ENCODE data around the gene ZCCHC7.
"Not testable (repeated sequence)": the region's sequence is repeated elsewhere in the genome, so short reads cannot be mapped to it uniquely, and the experiment has no call there.

ZCCHC7 gene

DNA sequence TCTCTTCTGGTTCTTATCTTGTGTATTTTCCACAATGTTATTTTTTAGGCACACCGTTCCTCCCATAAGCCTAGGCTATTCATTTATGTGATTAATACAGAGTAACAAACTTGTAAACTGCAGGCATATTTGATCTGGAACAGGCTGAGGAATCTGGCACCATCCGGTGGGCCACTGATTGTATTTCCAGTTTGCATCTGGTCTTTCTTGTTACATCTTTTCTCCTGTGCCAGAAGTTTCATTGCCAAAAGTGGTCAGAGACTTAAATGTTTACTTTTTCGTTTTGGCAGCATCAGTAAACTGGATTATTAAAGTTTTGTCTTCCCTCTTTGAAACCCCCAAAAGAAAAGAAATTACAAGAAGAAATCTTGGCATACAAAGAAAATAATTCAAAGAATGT is 17.9 kb upstream of the ZCCHC7 start:
- Mint-ChIP-seq H3K4me3 (no peak overlapping the region), H3K36me3 (peaks cover 5% of the 10 kb centered on the region), H3K27ac (no peak overlapping the region), H3K4me1 (peaks cover 22% of the 10 kb centered on the region), H3K27me3 (peaks cover 8% of the 10 kb centered on the region), H3K9me3 (peaks cover 1% of the 10 kb centered on the region)
- CTCF ChIA-PET = no interaction called here
- no peak for DNase-seq

DNA sequence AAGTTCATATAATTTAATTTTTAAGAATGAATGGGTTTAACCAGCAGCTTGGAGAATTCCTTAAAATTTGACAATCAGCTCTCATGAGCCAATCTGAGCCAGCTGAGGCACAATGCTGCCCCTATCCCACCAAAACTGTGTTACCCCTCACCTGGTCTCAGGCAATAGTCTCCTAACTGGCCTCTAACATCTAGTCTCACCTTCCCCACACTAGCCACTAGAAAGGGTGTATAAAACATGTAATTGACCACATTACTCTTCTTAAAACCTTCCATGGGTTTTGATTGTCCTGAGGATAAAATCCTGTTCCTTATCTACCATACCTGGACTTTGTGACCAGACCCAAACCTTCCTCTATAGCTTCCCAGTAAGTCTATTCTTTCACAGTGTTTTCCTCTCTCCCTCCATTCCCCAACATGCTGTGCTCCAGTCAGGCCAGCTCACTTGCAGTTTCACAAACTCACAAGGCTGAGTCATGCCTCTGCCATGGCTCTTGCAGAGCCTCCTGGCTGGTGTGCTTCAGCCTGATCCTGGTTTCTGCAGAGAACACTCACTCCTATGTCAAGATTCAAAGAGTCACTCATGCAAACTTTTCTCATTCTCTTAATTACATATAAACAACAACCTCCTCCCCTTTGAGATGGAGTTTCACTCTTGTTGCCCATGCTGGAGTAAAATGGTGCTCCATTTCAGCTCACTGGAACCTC is 16.0 kb upstream of the ZCCHC7 start:
- Mint-ChIP-seq H3K4me3 (no peak overlapping the region), H3K27me3 (no peaks in the 10 kb centered on the region), H3K36me3 (peaks cover 14% of the 10 kb centered on the region), H3K9me3 (peaks cover 8% of the 10 kb centered on the region), H3K4me1 (peaks cover 31% of the 10 kb centered on the region), H3K27ac (no peak overlapping the region)
- CTCF ChIA-PET = no interaction called here
- no peak for DNase-seq

DNA sequence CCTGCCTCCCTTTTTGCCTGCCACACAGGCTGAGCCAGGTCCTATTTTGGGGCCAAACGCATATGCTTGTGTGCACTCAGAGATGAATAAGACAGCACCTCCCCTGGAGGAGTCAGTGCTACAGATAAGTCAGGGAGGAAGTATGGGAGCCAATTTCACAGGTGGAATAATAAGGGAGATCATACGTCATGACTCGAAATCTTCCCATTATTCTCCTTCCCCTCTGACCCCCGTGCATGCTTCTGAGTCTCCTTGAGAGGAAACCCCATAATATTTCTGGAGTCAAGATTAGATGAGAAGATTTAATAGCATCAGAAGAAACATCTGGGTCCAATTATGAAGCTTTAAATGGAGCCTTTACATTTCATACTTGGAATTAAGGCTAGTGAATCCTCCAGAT is 15.1 kb upstream of the ZCCHC7 start:
- no peak overlapping the region for H3K27ac Mint-ChIP-seq
- peaks cover 8% of the 10 kb centered on the region for H3K9me3 Mint-ChIP-seq
- H3K36me3 Mint-ChIP-seq = peaks cover 14% of the 10 kb centered on the region
- DNase-seq = no peak
- peaks cover 31% of the 10 kb centered on the region for H3K4me1 Mint-ChIP-seq
- no peak overlapping the region for H3K4me3 Mint-ChIP-seq
- CTCF ChIA-PET = no interaction called here
- no peaks in the 10 kb centered on the region for H3K27me3 Mint-ChIP-seq

DNA sequence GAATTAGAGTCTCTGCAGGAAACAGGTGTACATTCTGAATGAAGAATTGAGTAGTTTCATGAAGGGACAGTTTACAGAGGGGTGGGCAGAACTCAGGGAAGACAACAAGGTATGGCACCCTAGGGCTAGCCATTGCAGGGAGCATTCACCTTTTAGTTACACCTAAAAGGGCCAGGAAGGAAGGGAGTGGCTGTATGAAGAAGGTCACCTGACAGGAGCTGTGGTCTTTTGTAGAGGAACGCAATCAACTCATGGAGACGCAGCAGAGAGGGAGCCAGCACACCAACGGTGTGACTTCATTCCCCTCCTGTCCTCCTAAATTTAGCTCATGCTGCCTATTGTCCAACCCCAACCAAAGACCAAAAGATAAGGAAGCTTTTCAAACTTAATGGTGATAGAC is 12.7 kb upstream of the ZCCHC7 start:
- H3K27ac Mint-ChIP-seq = peak overlapping the region; percentile 71
- peaks cover 11% of the 10 kb centered on the region for H3K27me3 Mint-ChIP-seq
- peaks cover 8% of the 10 kb centered on the region for H3K9me3 Mint-ChIP-seq
- H3K36me3 Mint-ChIP-seq = peaks cover 14% of the 10 kb centered on the region
- peaks cover 31% of the 10 kb centered on the region for H3K4me1 Mint-ChIP-seq
- peak overlapping the region; percentile 24 for H3K4me3 Mint-ChIP-seq
- peak; percentile 34 for DNase-seq
- CTCF ChIA-PET = interaction anchor here (1.1 kb wide), 1 partner anchor 10 kb away, joined by 3 read pairs; no protein-coding TSS in a partner anchor

DNA sequence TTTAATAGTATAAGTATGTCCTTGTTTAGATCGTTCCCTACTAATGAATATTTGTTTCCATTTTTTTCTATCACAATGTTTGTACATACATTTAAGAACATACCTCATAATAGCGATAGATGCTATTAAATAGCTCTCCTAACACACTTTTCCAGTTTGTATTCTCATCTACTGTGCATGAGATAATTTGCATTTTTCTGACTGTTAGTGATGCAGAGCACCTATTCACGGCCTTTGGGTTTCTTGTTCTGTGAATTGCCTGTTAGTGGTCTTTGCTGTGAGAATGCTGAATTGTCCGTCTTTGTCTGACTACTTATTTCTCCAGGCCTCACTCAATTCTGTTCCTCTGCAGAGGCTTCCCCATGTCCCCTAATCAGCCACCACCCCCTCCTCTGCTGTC is 5.9 kb upstream of the ZCCHC7 start:
- H3K27ac Mint-ChIP-seq, H3K9me3 Mint-ChIP-seq, CTCF ChIA-PET, H3K4me3 Mint-ChIP-seq, DNase-seq, H3K36me3 Mint-ChIP-seq, H3K4me1 Mint-ChIP-seq: not testable (repeated sequence)
- peaks cover 17% of the 10 kb centered on the region for H3K27me3 Mint-ChIP-seq

DNA sequence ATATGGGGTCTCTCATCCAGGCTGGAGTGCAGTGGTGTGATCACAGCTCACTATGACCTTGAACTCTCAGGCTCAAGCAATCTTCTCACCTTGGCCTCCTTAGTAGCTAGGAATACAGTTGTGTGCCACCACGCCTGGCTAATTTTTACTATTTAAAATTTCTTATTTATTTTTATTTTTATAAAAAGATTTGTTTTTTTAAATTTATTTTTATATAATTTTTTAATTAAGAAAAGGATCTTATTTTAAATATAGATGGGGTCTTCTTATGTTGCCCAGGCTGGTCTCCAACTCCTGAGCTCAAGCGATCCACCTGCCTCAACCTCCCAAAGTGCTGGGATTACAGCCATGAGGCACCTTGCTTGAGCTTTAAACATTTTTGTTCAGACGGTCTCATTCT is 2.4 kb upstream of the ZCCHC7 start:
- Mint-ChIP-seq H3K27ac (no peak overlapping the region), H3K9me3 (peaks cover 6% of the 10 kb centered on the region), H3K27me3 (peaks cover 7% of the 10 kb centered on the region), H3K4me1 (peaks cover 23% of the 10 kb centered on the region), H3K36me3 (peaks cover 8% of the 10 kb centered on the region), H3K4me3 (no peak overlapping the region)
- CTCF ChIA-PET = interaction anchor here (1.1 kb wide), 1 partner anchor 10 kb away, joined by 3 read pairs; no protein-coding TSS in a partner anchor
- no peak for DNase-seq

DNA sequence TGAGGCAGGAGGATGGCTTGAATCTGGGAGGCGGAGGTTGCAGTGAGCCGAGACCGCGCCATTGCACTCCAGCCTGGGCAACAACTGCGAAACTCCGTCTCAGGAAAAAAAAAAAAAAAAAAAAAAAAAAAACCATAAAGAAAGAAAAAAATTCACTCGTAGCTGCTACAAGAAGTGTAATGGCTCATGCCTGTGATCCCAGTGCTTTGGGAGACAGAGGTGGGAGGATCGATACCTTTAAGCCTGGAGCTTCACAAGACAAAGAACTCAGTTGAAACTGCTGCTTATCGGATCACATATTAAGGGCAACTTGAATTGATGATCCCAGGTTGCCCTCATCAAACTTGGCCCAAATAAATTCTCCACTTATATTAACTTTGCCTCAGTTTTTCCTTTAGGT is 1.0 kb upstream of the ZCCHC7 start:
- Mint-ChIP-seq H3K27me3 (peaks cover 7% of the 10 kb centered on the region), H3K4me3 (peak overlapping the region; percentile 92), H3K36me3 (peaks cover 8% of the 10 kb centered on the region), H3K4me1 (peaks cover 31% of the 10 kb centered on the region), H3K9me3 (peaks cover 6% of the 10 kb centered on the region), H3K27ac (no peak overlapping the region)
- CTCF ChIA-PET = no interaction called here
- no peak for DNase-seq

DNA sequence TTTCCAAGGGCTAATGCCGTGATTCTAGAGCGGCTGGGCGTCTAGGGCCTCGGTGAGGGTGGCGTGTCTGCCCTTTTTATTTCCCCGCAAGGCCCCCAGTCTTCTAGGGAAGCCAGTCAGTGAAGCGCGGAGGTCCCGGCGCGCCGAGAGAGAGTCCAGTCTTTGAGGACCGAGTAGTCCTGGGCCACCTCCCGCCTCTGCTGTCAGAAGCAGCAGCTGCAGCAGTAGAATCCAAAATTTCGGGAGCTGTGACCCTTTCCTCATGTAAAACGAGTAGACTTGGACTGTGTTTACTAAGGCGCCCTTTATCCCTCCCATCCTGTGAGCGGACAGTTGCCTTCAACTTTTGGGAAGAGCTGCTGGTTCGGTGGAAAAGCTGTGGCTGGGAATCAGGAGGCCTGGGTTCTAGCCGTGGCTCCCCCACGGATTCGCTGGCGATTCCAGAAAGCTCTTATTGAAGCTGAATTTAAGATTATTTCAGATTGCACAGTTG is 515 bp downstream of the ZCCHC7 start:
- CTCF ChIA-PET = interaction anchor here (0.6 to 1.7 kb wide), 4 partner anchors 176 to 208 kb away, joined by 3 to 8 read pairs (median 3); no protein-coding TSS in a partner anchor
- H3K36me3 Mint-ChIP-seq, DNase-seq, H3K9me3 Mint-ChIP-seq, H3K27me3 Mint-ChIP-seq: not testable (repeated sequence)
- H3K4me3 Mint-ChIP-seq = peak overlapping the region; percentile 92
- peak overlapping the region; percentile 97 for H3K27ac Mint-ChIP-seq
- peaks cover 31% of the 10 kb centered on the region for H3K4me1 Mint-ChIP-seq

DNA sequence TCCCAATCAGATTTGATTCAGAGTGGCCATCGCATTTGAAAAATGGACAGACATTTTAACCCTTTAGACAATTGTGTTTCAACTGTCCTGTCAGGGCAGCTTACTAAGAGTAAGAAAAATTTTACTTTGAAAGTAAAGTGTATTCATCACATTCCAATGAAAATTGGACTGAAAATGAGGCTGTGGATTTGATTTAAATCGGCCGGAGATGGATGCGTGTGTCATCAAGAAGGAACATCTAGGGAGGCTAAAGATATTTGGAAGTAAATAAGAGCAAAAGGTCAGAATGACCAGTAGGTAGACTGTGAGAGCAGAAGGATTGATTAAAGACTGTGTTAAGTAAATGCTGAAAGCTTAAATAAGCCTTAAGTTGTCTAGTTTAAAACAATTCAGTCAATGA is 1.5 kb downstream of the ZCCHC7 start:
- Mint-ChIP-seq H3K27me3 (peaks cover 3% of the 10 kb centered on the region), H3K9me3 (peaks cover 6% of the 10 kb centered on the region), H3K36me3 (peaks cover 8% of the 10 kb centered on the region), H3K27ac (peak overlapping the region; percentile 64), H3K4me3 (peak overlapping the region; percentile 92), H3K4me1 (peaks cover 31% of the 10 kb centered on the region)
- CTCF ChIA-PET = interaction anchor here (0.7 to 1.0 kb wide), 2 partner anchors 175 to 207 kb away, joined by 3 read pairs; no protein-coding TSS in a partner anchor
- DNase-seq = no peak

DNA sequence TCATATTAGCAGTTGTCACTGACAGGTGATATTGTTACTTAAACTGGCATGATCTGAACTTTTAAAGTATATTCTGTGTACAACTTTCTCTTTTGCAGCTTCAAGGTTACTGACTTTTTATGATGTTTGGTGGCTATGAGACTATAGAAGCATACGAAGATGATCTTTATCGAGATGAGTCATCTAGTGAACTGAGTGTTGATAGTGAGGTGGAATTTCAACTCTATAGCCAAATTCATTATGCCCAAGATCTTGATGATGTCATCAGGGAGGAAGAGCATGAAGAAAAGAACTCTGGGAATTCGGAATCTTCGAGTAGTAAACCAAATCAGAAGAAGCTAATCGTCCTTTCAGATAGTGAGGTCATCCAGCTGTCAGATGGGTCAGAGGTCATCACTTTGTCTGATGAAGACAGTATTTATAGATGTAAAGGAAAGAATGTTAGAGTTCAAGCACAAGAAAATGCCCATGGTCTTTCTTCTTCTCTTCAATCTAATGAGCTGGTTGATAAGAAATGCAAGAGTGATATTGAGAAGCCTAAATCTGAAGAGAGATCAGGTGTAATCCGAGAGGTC is 5.9 kb downstream of the ZCCHC7 start:
- CTCF ChIA-PET = no interaction called here
- DNase-seq = no peak
- Mint-ChIP-seq H3K27me3 (no peaks in the 10 kb centered on the region), H3K9me3 (no peaks in the 10 kb centered on the region), H3K36me3 (peaks cover 8% of the 10 kb centered on the region), H3K4me3 (no peak overlapping the region), H3K4me1 (peaks cover 23% of the 10 kb centered on the region), H3K27ac (no peak overlapping the region)

DNA sequence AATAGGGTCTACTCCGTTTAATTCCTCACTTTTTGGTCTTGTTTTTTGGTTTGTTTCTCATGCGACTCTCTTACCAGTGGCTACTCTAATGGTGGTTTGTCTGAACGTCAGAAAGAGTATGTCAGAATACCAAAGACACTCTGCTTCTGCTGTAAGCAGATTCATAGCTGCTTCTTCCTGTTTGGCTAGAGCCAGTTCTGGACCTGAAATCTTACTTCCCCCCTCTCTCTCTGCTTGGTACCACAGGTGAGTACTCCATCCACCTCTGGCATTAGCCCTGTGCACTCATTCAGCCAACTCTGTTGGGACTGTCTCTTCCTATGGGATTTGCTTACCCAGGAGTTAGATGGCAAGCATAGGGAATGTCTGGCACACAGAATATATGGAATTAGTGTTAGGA is 6.6 kb downstream of the ZCCHC7 start:
- Mint-ChIP-seq H3K27me3 (no peaks in the 10 kb centered on the region), H3K4me1 (peaks cover 21% of the 10 kb centered on the region), H3K36me3 (peaks cover 9% of the 10 kb centered on the region), H3K4me3 (no peak overlapping the region), H3K27ac (no peak overlapping the region), H3K9me3 (no peaks in the 10 kb centered on the region)
- CTCF ChIA-PET = no interaction called here
- no peak for DNase-seq

DNA sequence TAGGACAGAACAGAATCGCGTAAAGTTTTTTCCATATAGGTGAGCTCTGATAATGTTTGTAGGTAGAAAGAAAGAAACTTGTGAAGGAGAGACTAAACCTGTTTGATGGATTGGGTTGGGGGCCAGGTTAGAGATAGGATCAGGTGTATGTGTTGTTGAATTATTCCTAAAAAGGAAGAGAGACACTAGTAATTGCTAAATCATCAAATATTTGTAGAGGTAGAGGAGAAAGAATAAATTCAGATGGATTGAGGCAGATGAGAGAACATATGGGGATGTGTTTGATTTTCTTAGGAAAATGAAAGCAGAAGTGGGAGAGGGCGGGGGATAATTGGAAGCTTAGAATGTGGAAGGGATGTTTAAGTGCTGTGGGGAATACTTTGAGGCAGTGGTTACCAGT is 7.7 kb downstream of the ZCCHC7 start:
- no peak for DNase-seq
- H3K36me3 Mint-ChIP-seq = peaks cover 16% of the 10 kb centered on the region
- no peak overlapping the region for H3K27ac Mint-ChIP-seq
- no peaks in the 10 kb centered on the region for H3K9me3 Mint-ChIP-seq
- CTCF ChIA-PET = no interaction called here
- H3K4me3 Mint-ChIP-seq = no peak overlapping the region
- peaks cover 12% of the 10 kb centered on the region for H3K4me1 Mint-ChIP-seq
- no peaks in the 10 kb centered on the region for H3K27me3 Mint-ChIP-seq

DNA sequence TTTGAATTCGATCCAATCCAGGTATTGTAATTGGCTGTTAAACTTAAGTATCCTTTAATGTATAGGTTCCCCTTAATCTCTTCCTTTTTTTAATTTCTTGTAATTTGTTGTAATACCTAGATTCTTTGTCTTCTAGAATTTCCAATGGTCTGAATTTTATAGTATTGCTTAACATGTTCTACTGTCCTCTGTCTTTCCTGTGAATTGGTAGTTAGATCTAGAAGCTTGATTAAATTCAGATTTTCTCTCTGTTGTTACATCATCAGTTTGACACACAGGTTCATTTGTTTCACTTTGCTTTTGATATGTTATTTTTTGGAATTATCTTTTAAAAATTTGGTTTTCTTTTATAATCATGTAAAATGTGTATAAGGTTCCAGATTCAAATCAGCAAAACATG is 13.8 kb downstream of the ZCCHC7 start:
- Mint-ChIP-seq H3K36me3 (peaks cover 38% of the 10 kb centered on the region), H3K27ac (no peak overlapping the region), H3K4me1 (peaks cover 25% of the 10 kb centered on the region), H3K27me3 (no peaks in the 10 kb centered on the region), H3K9me3 (no peaks in the 10 kb centered on the region), H3K4me3 (no peak overlapping the region)
- CTCF ChIA-PET = no interaction called here
- DNase-seq = no peak

DNA sequence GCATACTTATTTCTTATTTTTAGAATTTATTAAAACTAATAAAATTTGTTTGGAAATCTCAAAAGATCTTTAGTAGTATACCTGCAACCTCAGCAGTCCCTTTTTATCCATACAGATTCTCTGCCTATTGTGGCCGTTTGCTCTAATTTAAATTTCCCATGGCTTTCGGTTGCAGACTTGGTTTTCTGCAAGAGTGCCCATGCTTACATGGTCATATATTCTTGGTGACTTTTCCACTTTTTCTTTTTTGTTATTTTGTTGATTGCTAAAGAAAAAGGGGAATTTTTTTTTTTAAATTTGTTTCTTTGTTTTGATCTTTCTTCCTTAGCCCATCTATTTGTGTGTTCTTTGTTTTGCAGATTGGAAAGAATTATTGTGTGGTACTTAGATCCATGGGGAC is 20.6 kb downstream of the ZCCHC7 start:
- Mint-ChIP-seq H3K27ac (no peak overlapping the region), H3K9me3 (no peaks in the 10 kb centered on the region), H3K27me3 (no peaks in the 10 kb centered on the region), H3K4me3 (no peak overlapping the region), H3K36me3 (peaks cover 42% of the 10 kb centered on the region), H3K4me1 (peaks cover 33% of the 10 kb centered on the region)
- CTCF ChIA-PET = no interaction called here
- DNase-seq = no peak

DNA sequence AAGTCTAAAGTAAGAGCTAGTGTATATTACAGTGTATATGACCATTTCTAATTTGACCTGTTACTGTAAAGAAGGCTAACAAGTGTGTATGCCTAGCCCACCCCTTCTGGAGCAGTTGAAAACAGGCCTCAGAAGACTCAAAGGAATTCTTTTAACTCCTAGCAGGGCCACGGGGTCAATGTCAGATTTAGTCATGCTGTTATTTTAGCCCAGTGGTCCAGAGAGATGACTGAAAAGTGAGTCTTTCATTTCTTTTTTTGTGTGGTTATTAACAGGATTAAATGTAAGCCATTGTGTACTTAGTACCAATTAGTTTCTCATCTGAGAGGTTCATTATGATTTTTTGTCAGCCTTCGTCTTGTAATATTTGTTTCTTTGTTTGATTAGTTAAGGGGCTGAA is 24.4 kb downstream of the ZCCHC7 start:
- no peak for DNase-seq
- CTCF ChIA-PET = interaction anchor here (0.6 kb wide), 1 partner anchor 100 kb away, joined by 3 read pairs; no protein-coding TSS in a partner anchor
- H3K36me3 Mint-ChIP-seq = peaks cover 41% of the 10 kb centered on the region
- no peaks in the 10 kb centered on the region for H3K27me3 Mint-ChIP-seq
- H3K9me3 Mint-ChIP-seq = no peaks in the 10 kb centered on the region
- no peak overlapping the region for H3K4me3 Mint-ChIP-seq
- H3K27ac Mint-ChIP-seq = no peak overlapping the region
- peaks cover 34% of the 10 kb centered on the region for H3K4me1 Mint-ChIP-seq

All from activated naive CD4-positive, alpha-beta T cell treated with anti-CD3 and anti-CD28 coated beads, Interleukin-2, amount 10 ng/mL, durations not matched to agents 7 days and 5 days (primary cell).